GM12878 (cell line): Measurements from ENCODE around the gene CDR2. TPM values are rescaled to one million over a fixed set of nuclear protein-coding genes. Genes with fewer than 3 reads are reported as not detected.
A peak's percentile ranks its signal among the peaks of the same experiment; 100 is the strongest.

Source experiments
- ATAC-seq: fragments of 200-7000 bp; cut with Tn5 transposase; 3 replicates; pipeline ENCODE4 v1.9.1; 2020; ENCODE audit warnings: mild to moderate bottlenecking, moderate library complexity
- BruUV-seq: library from RNA; stranded (reverse); fragments of 400-500 nt; replicated peaks from 2 replicates; lab custom pipeline; 2021; lab: Mats Ljungman, UMichigan
- CTCF ChIA-PET: fragments of 300-600 bp; sonication (Branson Sonifier 250); formaldehyde crosslinking; extraction: SDS; loops from one replicate; lab custom pipeline; 2021; ENCODE audit warnings: inconsistent platforms; lab: Yijun Ruan, JAX
- POLR2A ChIA-PET: fragments of 350-600 bp; formaldehyde crosslinking; extraction: SDS; loops from one replicate; lab custom pipeline; 2021; ENCODE audit warnings: inconsistent platforms; lab: Charles Lee
- RAD21 ChIA-PET: fragments of 300-600 bp; sonication (Branson Sonifier 250); formaldehyde crosslinking; loops from one replicate; lab custom pipeline; 2023; ENCODE audit warnings: antibody characterized with exemption; ENCODE audit not compliant: unreplicated experiment; lab: Charles Lee
- SMC1A ChIA-PET: fragments of 300-600 bp; sonication (Branson Sonifier 250); formaldehyde crosslinking; loops from one replicate; lab custom pipeline; 2023; ENCODE audit not compliant: unreplicated experiment, uncharacterized antibody; lab: Charles Lee
- DNase-seq: peaks from one replicate; pipeline ENCODE4 v3.0.0-alpha.2; 2011; ENCODE audit warnings: low read depth, low spot score
- FAIRE-seq: peaks from 3 replicates; lab custom pipeline; 2011; peaks lifted over from hg19 to GRCh38; lab: Jason Lieb, UNC
- H2AFZ ChIP-seq: 2 replicates; pipeline ENCODE4 v1.6.0; 2011; ENCODE audit warnings: low read depth, low read length, control low read depth; ENCODE audit not compliant: control insufficient read depth
- H3K27ac ChIP-seq: 2 replicates; pipeline ENCODE4 v1.5.1; 2011; ENCODE audit warnings: control low read depth; ENCODE audit not compliant: control insufficient read depth, insufficient read depth
- H3K27me3 ChIP-seq, 2 experiments: replicated peaks in 1 of 2; 2 replicates each; pipeline versions ENCODE4 v1.6.0 to v1.6.1; 2011; ENCODE audit warnings: low read length in 1 of 2; ENCODE audit not compliant: control insufficient read depth in 2 of 2, insufficient read depth in 2 of 2
- H3K36me3 ChIP-seq, 2 experiments: 2 replicates each; pipeline ENCODE4 v1.5.1; 2011; ENCODE audit warnings: low read length in 1 of 2; ENCODE audit not compliant: control insufficient read depth in 2 of 2, insufficient read depth in 2 of 2
- H3K4me1 ChIP-seq: 2 replicates; pipeline ENCODE4 v1.6.1; 2011; ENCODE audit warnings: mild to moderate bottlenecking, low read length, moderate library complexity, mixed read lengths; ENCODE audit not compliant: control insufficient read depth, insufficient read depth
- H3K4me2 ChIP-seq: 2 replicates; pipeline ENCODE4 v1.6.0; 2011; ENCODE audit warnings: control low read depth; ENCODE audit not compliant: control insufficient read depth, insufficient read depth
- H3K4me3 ChIP-seq: fragments of 200-600 bp; sonication (generic); 2 replicates; pipeline ENCODE4 v1.5.1; 2016
- H3K79me2 ChIP-seq: 2 replicates; pipeline ENCODE4 v1.6.0; 2011; ENCODE audit warnings: low read length; ENCODE audit not compliant: control insufficient read depth, insufficient read depth
- H3K9ac ChIP-seq: 2 replicates; pipeline ENCODE4 v1.8.0; 2011; ENCODE audit warnings: low read length, control low read depth, mixed read lengths; ENCODE audit not compliant: control insufficient read depth, insufficient read depth
- H3K9me3 ChIP-seq: replicated peaks from 3 replicates; pipeline ENCODE4 v1.5.1; 2011; ENCODE audit warnings: mild to moderate bottlenecking, low read length; ENCODE audit not compliant: control insufficient read depth, insufficient read depth
- H4K20me1 ChIP-seq: 2 replicates; pipeline ENCODE4 v1.6.0; 2011; ENCODE audit not compliant: control insufficient read depth, insufficient read depth
- DPF2 ChIP-seq: fragments of 450-650 bp; IDR thresholded peaks from 2 replicates; pipeline ENCODE4 v1.6.1; 2017; ENCODE audit warnings: mild to moderate bottlenecking
- EED ChIP-seq: sonication (generic); IDR thresholded peaks from 2 replicates; pipeline ENCODE4 v1.6.1; 2016; ENCODE audit warnings: antibody characterized with exemption, low read depth
- IKZF2 ChIP-seq, 2 experiments: fragments of 450-650 bp; IDR thresholded peaks; 2 replicates each; pipeline ENCODE4 v1.6.1; 2017; ENCODE audit warnings: mild to moderate bottlenecking in 2 of 2, moderate library complexity in 2 of 2
- MEF2A ChIP-seq: IDR thresholded peaks from 2 replicates; pipeline ENCODE4 v1.6.1; 2011; ENCODE audit warnings: low read depth, mild to moderate bottlenecking, low read length, moderate library complexity; ENCODE audit not compliant: insufficient read depth
- MEF2B ChIP-seq: fragments of 450-650 bp; IDR thresholded peaks from 2 replicates; pipeline ENCODE4 v1.6.1; 2018; ENCODE audit warnings: mild to moderate bottlenecking, moderate library complexity; ENCODE audit not compliant: partially characterized antibody, poor library complexity, severe bottlenecking
- MTA2 ChIP-seq: fragments of 450-650 bp; IDR thresholded peaks from 2 replicates; pipeline ENCODE4 v1.6.1; 2016; ENCODE audit warnings: low read depth, mild to moderate bottlenecking, moderate library complexity
- NFXL1 ChIP-seq: fragments of 450-650 bp; IDR thresholded peaks from 2 replicates; pipeline ENCODE4 v1.6.1; 2017; ENCODE audit warnings: antibody characterized with exemption, mild to moderate bottlenecking, borderline replicate concordance
- WGBS: methylation state at CpG from one replicate; pipeline ENCODE4 v1.1.6; 2016; ENCODE audit warnings: low lambda C conversion rate; ENCODE audit not compliant: insufficient replicate concordance, insufficient coverage; ENCODE audit errors: missing lambda C conversion rate; 5-methylcytosine and 5-hydroxymethylcytosine counted together
- in situ Hi-C: fragments of 300-500 bp; cut with MboI; formaldehyde crosslinking; loops from 9 replicates; pipeline ENCODE4 v1.14.3; 2018; ENCODE audit warnings: mixed read lengths
- intact Hi-C: fragments of 100-400 bp; cut with micrococcal nuclease; formaldehyde crosslinking; loops from one replicate; pipeline ENCODE4 v1.14.2; 2022; ENCODE audit not compliant: unreplicated experiment
- polyA plus RNA-seq, 11 experiments: library from polyadenylated mRNA; depleted of rRNA in 4 of 11; unstranded in 6 of 11; stranded (reverse) in 5 of 11; fragments of >200 nt; fragmentation: Nextera tagmentation in 4 of 11; fragmentation: Illumina TruSeq in 1 of 11; extraction: Ambion mirVana in 4 of 11; extraction: Trizol in 1 of 11; gene quantifications; 1 replicate in 1 of 11; 2 replicates in 10 of 11; pipeline versions ENCODE4 v1.2.1 to v1.2.3, GENCODE V29; 2011 to 2016; ENCODE audit warnings: inconsistent platforms in 2 of 11, missing spikeins in 2 of 11, low read depth in 1 of 11
- total RNA-seq, 4 experiments: library from RNA; depleted of rRNA in 3 of 4; stranded (reverse); fragments of >200 nt in 3 of 4; fragmentation: Illumina TruSeq in 1 of 4; extraction: Trizol in 1 of 4; gene quantifications; 2 replicates each; pipeline versions ENCODE4 v1.2.1 to v1.2.3, GENCODE V29; 2013 to 2021
- TF ChIP-seq, protein P1 (sequence below): fragments of 450-650 bp; conservative IDR thresholded peaks from 2 replicates; pipeline ENCODE4 v1.6.1; 2017; ENCODE audit warnings: mild to moderate bottlenecking, moderate library complexity
- TF ChIP-seq, protein P2 (sequence below): fragments of 450-650 bp; IDR thresholded peaks from 2 replicates; pipeline ENCODE4 v1.6.1; 2016; ENCODE audit warnings: mild to moderate bottlenecking, moderate library complexity, borderline replicate concordance
- TF ChIP-seq, protein P3 (sequence below): fragments of 450-650 bp; IDR thresholded peaks from 2 replicates; pipeline ENCODE4 v1.6.1; 2014; ENCODE audit warnings: mild to moderate bottlenecking
- TF ChIP-seq, protein P4 (sequence below): IDR thresholded peaks from 2 replicates; pipeline ENCODE4 v1.6.1; 2012; ENCODE audit warnings: low read length, inconsistent platforms

Gene CDR2
- total and polyA plus RNA-seq, 10 of the 15 experiments (the other 5 are each of a cell fraction or from before 2014, with no cell fraction given): 4.8 to 24.3 (median 19.2) TPM

DNA sequence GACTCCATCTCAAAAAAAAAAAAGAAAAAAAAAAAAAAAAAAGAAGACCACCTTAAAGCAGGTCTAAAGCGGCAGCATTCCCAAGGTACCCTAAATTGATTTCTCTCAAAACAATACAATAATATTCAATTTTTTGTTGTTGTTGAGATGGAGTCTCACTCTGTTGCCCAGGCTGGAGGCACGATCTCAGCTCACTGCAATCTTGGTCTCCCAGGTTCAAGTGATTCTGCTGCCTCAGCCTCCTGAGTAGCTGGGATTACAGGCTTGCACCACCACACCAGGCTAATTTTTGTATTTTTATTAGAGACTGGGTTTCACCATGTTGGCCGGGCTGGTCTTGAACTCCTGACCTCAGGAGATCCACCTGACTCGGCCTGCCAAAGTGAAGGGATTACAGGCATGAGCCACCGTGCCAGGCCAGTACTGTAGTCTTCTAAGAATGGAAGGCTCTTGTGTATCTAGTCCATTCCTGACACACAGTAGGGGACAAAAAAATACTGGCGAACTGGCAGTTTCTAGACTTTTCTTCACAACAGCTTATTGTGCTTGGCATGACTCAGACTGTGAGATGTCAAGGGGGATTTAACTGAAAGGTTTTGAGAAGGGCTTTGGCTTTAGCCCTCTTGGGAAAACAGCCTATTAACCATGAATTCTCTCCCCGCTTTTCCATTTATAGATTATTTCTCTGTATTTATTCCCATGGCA is 17.3 kb downstream of the CDR2 start:
- no peaks in the 10 kb centered on the region; the same call in 2 of the 3 replicates for H3K9me3 ChIP-seq
- ChIA-PET CTCF (interaction anchor here (1.3 to 5.8 kb wide), 3 partner anchors 11 to 56 kb away, joined by 5 to 26 read pairs (median 5); no protein-coding TSS in a partner anchor), POLR2A (interaction anchor here (0.5 to 10.9 kb wide), 3 partner anchors 12 to 338 kb away, joined by 4 to 185 read pairs (median 7); partner anchors contain the start of gene CDR2), RAD21 (interaction anchor here (0.6 to 7.2 kb wide), 5 partner anchors 9 to 57 kb away, joined by 3 to 64 read pairs (median 3); partner anchors contain the start of gene CDR2), SMC1A (interaction anchor here (0.7 to 9.1 kb wide), 3 partner anchors 15 to 46 kb away, joined by 3 to 205 read pairs (median 3); partner anchors contain the start of gene CDR2)
- peak overlapping the region; percentile 86 for H3K27ac ChIP-seq
- H3K36me3 ChIP-seq: peaks cover 1 to 3% of the 10 kb centered on the region in 2 experiments
- peaks cover 40% of the 10 kb centered on the region for H3K4me1 ChIP-seq
- peak; percentile 52 for ATAC-seq
- H2AFZ ChIP-seq: no peak overlapping the region
- no peak overlapping the region for H3K4me3 ChIP-seq
- 74% methylated on average over 7 of the region's 7 CpGs for WGBS
- no TSS peak for BruUV-seq
- H3K79me2 ChIP-seq: peaks cover 14% of the 10 kb centered on the region
- peak overlapping the region; percentile 30 for H3K9ac ChIP-seq
- H3K4me2 ChIP-seq: peak overlapping the region; percentile 61
- no peaks in the 10 kb centered on the region for H4K20me1 ChIP-seq
- intact Hi-C loops: no loop called here
- no peaks in the 10 kb centered on the region for H3K27me3 ChIP-seq
- peak; percentile 52 for DNase-seq
- FAIRE-seq: no peak
- in situ Hi-C loops: no loop called here
- TF ChIP-seq NFXL1 (no peak), MTA2 (peak; percentile 71), MEF2B (peak; percentile 91), IKZF2 (IDR thresholded peaks at IDR 0.05) (peak in 1 of 2 experiments; percentile 64; a peak in 3 of 4 replicates), EED (0 out of 2 replicates have a peak, but pooled peaks have one; percentile 21), DPF2 (peak; percentile 74), MEF2A (0 out of 2 replicates have a peak, but pooled peaks have one; percentile 43)
- TF ChIP-seq, protein P1, sequence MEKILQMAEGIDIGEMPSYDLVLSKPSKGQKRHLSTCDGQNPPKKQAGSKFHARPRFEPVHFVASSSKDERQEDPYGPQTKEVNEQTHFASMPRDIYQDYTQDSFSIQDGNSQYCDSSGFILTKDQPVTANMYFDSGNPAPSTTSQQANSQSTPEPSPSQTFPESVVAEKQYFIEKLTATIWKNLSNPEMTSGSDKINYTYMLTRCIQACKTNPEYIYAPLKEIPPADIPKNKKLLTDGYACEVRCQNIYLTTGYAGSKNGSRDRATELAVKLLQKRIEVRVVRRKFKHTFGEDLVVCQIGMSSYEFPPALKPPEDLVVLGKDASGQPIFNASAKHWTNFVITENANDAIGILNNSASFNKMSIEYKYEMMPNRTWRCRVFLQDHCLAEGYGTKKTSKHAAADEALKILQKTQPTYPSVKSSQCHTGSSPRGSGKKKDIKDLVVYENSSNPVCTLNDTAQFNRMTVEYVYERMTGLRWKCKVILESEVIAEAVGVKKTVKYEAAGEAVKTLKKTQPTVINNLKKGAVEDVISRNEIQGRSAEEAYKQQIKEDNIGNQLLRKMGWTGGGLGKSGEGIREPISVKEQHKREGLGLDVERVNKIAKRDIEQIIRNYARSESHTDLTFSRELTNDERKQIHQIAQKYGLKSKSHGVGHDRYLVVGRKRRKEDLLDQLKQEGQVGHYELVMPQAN: 0 out of 2 replicates have a peak, but pooled peaks have one; percentile 33
- TF ChIP-seq, protein P2, sequence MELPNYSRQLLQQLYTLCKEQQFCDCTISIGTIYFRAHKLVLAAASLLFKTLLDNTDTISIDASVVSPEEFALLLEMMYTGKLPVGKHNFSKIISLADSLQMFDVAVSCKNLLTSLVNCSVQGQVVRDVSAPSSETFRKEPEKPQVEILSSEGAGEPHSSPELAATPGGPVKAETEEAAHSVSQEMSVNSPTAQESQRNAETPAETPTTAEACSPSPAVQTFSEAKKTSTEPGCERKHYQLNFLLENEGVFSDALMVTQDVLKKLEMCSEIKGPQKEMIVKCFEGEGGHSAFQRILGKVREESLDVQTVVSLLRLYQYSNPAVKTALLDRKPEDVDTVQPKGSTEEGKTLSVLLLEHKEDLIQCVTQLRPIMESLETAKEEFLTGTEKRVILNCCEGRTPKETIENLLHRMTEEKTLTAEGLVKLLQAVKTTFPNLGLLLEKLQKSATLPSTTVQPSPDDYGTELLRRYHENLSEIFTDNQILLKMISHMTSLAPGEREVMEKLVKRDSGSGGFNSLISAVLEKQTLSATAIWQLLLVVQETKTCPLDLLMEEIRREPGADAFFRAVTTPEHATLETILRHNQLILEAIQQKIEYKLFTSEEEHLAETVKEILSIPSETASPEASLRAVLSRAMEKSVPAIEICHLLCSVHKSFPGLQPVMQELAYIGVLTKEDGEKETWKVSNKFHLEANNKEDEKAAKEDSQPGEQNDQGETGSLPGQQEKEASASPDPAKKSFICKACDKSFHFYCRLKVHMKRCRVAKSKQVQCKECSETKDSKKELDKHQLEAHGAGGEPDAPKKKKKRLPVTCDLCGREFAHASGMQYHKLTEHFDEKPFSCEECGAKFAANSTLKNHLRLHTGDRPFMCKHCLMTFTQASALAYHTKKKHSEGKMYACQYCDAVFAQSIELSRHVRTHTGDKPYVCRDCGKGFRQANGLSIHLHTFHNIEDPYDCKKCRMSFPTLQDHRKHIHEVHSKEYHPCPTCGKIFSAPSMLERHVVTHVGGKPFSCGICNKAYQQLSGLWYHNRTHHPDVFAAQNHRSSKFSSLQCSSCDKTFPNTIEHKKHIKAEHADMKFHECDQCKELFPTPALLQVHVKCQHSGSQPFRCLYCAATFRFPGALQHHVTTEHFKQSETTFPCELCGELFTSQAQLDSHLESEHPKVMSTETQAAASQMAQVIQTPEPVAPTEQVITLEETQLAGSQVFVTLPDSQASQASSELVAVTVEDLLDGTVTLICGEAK: no peak
- TF ChIP-seq, protein P3, sequence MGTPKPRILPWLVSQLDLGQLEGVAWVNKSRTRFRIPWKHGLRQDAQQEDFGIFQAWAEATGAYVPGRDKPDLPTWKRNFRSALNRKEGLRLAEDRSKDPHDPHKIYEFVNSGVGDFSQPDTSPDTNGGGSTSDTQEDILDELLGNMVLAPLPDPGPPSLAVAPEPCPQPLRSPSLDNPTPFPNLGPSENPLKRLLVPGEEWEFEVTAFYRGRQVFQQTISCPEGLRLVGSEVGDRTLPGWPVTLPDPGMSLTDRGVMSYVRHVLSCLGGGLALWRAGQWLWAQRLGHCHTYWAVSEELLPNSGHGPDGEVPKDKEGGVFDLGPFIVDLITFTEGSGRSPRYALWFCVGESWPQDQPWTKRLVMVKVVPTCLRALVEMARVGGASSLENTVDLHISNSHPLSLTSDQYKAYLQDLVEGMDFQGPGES: no peak
- TF ChIP-seq, protein P4, sequence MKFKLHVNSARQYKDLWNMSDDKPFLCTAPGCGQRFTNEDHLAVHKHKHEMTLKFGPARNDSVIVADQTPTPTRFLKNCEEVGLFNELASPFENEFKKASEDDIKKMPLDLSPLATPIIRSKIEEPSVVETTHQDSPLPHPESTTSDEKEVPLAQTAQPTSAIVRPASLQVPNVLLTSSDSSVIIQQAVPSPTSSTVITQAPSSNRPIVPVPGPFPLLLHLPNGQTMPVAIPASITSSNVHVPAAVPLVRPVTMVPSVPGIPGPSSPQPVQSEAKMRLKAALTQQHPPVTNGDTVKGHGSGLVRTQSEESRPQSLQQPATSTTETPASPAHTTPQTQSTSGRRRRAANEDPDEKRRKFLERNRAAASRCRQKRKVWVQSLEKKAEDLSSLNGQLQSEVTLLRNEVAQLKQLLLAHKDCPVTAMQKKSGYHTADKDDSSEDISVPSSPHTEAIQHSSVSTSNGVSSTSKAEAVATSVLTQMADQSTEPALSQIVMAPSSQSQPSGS: peak; percentile 38; the same call in 1 of the 2 replicates
